ENCODE measurements around the gene TMEM163.

DNA sequence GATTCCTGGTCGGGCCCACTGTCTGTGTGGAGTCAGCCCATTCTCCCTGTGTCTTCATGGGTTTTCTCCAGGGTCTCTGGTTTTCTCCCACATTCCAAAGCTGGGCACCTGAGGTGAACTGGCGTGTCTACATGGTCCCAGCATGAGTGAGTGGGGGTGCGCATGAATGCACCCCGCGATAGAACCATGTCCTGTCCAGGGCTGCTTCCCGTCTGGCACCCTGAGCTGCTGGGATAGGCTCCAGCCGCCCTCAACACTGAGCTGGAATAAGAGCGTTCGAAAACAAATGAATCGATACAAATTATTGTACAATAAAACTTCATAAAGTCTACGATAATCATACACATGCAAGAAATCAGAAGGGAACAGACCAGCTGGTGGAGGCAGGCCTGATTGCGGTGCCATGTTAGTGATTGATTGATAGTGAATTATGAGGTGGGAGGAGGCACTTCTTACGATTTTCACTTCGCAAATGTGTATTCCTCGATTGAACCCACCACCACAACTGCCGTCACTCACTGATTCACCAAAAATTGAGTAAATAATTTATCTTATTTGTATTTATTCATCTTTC is 278.4 kb downstream of the TMEM163 start:
- TF ChIP-seq, protein P1, sequence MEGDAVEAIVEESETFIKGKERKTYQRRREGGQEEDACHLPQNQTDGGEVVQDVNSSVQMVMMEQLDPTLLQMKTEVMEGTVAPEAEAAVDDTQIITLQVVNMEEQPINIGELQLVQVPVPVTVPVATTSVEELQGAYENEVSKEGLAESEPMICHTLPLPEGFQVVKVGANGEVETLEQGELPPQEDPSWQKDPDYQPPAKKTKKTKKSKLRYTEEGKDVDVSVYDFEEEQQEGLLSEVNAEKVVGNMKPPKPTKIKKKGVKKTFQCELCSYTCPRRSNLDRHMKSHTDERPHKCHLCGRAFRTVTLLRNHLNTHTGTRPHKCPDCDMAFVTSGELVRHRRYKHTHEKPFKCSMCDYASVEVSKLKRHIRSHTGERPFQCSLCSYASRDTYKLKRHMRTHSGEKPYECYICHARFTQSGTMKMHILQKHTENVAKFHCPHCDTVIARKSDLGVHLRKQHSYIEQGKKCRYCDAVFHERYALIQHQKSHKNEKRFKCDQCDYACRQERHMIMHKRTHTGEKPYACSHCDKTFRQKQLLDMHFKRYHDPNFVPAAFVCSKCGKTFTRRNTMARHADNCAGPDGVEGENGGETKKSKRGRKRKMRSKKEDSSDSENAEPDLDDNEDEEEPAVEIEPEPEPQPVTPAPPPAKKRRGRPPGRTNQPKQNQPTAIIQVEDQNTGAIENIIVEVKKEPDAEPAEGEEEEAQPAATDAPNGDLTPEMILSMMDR (IDR thresholded peaks at IDR 0.05; ENCODE audit: low read depth, low read length, poor library complexity, severe bottlenecking), result no peak
- no peak for TF ChIP-seq EZH2phosphoT487 (IDR thresholded peaks at IDR 0.05; ENCODE audit: borderline replicate concordance, low read length)

All from DOHH2 (cell line).